ENCODE measurements around the gene DIP2C. TPM values are rescaled to one million over a fixed set of nuclear protein-coding genes. Genes with fewer than 3 reads are reported as not detected.
"Not testable (repeated sequence)": the region's sequence is repeated elsewhere in the genome, so short reads cannot be mapped to it uniquely, and the experiment has no call there.

Gene DIP2C
- total RNA-seq, 1 donor from 2014 or later, result 52.6 TPM

DNA sequence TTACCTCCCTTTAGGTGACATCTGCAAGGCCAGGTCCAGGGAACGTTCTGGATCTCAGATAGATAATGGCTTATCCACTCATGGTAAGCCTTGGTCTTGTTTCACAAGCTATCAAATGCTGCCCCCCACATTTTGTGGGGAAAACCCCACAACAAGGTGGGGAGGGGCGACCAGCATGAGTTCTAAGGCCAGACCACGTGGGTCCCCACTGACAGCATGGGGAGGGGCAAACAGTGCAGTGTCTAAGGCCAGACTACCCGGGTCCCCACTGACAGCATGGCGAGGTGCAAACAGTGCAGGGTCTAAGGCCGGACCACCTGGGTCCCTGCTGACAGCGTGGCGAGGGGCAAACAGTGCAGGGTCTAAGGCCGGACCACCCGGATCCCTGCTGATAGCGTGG, 102.8 kb downstream of the DIP2C start:
- H3K4me3 Mint-ChIP-seq (ENCODE audit: unreplicated experiment), result no peak overlapping the region
- H3K36me3 Mint-ChIP-seq (ENCODE audit: unreplicated experiment), result peaks cover 4% of the 10 kb centered on the region
- peaks cover 13% of the 10 kb centered on the region for H3K9me3 Mint-ChIP-seq (ENCODE audit: unreplicated experiment)
- TF ChIP-seq, protein P1, sequence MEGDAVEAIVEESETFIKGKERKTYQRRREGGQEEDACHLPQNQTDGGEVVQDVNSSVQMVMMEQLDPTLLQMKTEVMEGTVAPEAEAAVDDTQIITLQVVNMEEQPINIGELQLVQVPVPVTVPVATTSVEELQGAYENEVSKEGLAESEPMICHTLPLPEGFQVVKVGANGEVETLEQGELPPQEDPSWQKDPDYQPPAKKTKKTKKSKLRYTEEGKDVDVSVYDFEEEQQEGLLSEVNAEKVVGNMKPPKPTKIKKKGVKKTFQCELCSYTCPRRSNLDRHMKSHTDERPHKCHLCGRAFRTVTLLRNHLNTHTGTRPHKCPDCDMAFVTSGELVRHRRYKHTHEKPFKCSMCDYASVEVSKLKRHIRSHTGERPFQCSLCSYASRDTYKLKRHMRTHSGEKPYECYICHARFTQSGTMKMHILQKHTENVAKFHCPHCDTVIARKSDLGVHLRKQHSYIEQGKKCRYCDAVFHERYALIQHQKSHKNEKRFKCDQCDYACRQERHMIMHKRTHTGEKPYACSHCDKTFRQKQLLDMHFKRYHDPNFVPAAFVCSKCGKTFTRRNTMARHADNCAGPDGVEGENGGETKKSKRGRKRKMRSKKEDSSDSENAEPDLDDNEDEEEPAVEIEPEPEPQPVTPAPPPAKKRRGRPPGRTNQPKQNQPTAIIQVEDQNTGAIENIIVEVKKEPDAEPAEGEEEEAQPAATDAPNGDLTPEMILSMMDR (IDR thresholded peaks at IDR 0.05; ENCODE audit: partially characterized antibody, unreplicated experiment), result no peak
- DNase-seq, result no peak
- H3K27me3 Mint-ChIP-seq (ENCODE audit: unreplicated experiment), result peaks cover 6% of the 10 kb centered on the region
- H3K27ac Mint-ChIP-seq (ENCODE audit: unreplicated experiment), result no peak overlapping the region
- peaks cover 43% of the 10 kb centered on the region for H3K4me1 Mint-ChIP-seq (ENCODE audit: low read depth, unreplicated experiment)

DNA sequence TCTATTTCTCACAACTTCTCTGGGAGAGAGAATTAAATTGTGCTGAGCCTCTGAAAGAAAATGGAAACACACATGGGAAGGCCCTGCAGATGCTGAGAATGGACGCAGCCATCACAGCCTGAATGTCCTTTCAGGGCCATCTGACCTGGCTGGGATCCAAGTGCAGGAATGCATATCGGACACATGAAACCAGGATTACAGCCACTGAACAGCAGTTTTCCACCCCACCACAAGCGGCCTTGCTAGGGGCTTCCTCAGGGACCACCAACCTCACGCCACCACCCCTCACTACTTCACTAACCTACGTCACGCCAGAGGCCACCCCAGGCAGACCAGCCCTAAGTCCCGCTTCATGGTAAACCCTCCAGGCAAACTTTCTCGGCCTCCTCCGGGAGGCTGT, 103.3 kb downstream of the DIP2C start:
- no peak overlapping the region for H3K27ac Mint-ChIP-seq (ENCODE audit: unreplicated experiment)
- TF ChIP-seq, protein P1 (IDR thresholded peaks at IDR 0.05; ENCODE audit: partially characterized antibody, unreplicated experiment), result no peak
- peaks cover 4% of the 10 kb centered on the region for H3K36me3 Mint-ChIP-seq (ENCODE audit: unreplicated experiment)
- H3K4me1 Mint-ChIP-seq (ENCODE audit: low read depth, unreplicated experiment), result peaks cover 39% of the 10 kb centered on the region
- no peak overlapping the region for H3K4me3 Mint-ChIP-seq (ENCODE audit: unreplicated experiment)
- peaks cover 13% of the 10 kb centered on the region for H3K9me3 Mint-ChIP-seq (ENCODE audit: unreplicated experiment)
- H3K27me3 Mint-ChIP-seq (ENCODE audit: unreplicated experiment), result peaks cover 6% of the 10 kb centered on the region
- DNase-seq, result no peak

DNA sequence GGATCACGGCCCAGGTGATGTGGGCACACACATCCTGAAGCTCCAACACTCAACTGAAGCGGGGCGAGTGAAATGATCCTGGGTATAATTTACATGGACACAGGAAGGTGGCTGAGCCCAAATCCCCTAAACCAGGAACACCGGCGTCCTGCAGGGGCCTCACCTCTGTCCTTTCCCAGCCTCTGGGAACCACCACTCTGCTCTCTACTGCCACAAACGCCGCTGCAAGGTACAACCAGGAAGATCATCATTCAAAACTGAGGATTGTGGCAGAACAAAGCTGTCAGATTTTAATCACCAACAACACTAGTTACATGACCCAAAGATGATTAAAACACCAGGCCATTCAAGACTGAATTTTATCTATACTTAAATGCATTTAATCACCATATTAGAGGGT, 104.0 kb downstream of the DIP2C start:
- no peak overlapping the region for H3K27ac Mint-ChIP-seq (ENCODE audit: unreplicated experiment)
- H3K4me1 Mint-ChIP-seq (ENCODE audit: low read depth, unreplicated experiment), result peaks cover 37% of the 10 kb centered on the region
- TF ChIP-seq, protein P1 (IDR thresholded peaks at IDR 0.05; ENCODE audit: partially characterized antibody, unreplicated experiment), result no peak
- no peak overlapping the region for H3K4me3 Mint-ChIP-seq (ENCODE audit: unreplicated experiment)
- H3K9me3 Mint-ChIP-seq (ENCODE audit: unreplicated experiment), result peaks cover 12% of the 10 kb centered on the region
- no peak for DNase-seq
- H3K27me3 Mint-ChIP-seq (ENCODE audit: unreplicated experiment), result peaks cover 6% of the 10 kb centered on the region
- peaks cover 4% of the 10 kb centered on the region for H3K36me3 Mint-ChIP-seq (ENCODE audit: unreplicated experiment)

DNA sequence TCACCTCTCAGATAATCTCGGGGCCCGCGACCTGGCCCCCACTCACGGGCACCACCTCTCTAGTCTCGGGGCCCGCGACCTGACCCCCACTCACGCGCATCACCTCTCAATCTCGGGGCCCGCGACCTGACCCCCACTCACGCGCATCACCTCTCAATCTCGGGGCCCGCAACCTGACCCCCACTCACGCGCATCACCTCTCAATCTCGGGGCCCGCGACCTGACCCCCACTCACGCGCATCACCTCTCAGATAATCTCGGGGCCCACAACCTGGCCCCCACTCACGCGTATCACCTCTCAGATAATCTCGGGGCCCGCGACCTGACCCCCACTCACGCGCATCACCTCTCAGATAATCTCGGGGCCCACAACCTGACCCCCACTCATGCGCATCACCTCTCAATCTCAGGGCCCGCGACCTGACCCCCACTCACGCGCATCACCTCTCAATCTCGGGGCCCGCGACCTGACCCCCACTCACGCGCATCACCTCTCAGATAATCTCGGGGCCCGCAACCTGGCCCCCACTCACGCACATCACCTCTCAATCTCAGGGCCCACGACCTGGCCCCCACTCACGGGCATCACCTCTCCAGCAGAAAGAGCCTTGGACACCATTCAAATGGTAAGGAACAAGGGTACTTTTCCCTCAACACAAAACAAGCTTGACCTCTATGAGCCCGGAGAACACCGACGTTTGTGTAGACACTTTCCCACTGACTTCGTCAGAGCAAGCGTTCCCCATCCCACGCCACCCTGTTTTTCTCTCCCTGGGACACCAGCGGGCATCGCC, 104.8 kb downstream of the DIP2C start:
- Mint-ChIP-seq H3K4me1 (ENCODE audit: low read depth, unreplicated experiment) (peaks cover 30% of the 10 kb centered on the region), H3K27ac (ENCODE audit: unreplicated experiment) (peak overlapping the region; percentile 26), H3K4me3 (ENCODE audit: unreplicated experiment) (peak overlapping the region; percentile 28), H3K9me3 (ENCODE audit: unreplicated experiment) (peaks cover 13% of the 10 kb centered on the region)
- not testable (repeated sequence) for H3K27me3 Mint-ChIP-seq (ENCODE audit: unreplicated experiment); H3K36me3 Mint-ChIP-seq (ENCODE audit: unreplicated experiment); DNase-seq

DNA sequence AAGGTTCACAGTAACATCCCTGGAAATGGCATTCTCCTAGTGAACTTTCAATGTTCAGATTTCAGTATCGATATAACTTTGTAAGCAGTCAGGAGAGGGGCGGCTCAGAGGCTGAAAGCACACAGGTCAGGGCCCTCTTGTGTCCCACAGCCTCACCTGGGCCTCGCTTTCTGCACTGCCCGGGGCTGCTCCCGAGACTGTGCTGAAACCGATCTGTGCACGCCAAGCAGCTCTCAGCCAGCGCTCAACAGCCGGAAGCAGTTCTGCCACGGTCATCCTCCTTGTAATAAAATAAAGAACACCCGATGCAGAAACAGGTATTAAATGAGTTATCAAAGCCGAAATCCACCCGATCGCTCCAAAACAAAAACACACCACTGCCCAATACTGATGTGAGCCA, 106.0 kb downstream of the DIP2C start:
- H3K27ac Mint-ChIP-seq (ENCODE audit: unreplicated experiment), result no peak overlapping the region
- H3K4me3 Mint-ChIP-seq (ENCODE audit: unreplicated experiment), result no peak overlapping the region
- H3K27me3 Mint-ChIP-seq (ENCODE audit: unreplicated experiment), result peaks cover 3% of the 10 kb centered on the region
- H3K9me3 Mint-ChIP-seq (ENCODE audit: unreplicated experiment), result peaks cover 11% of the 10 kb centered on the region
- H3K36me3 Mint-ChIP-seq (ENCODE audit: unreplicated experiment), result no peaks in the 10 kb centered on the region
- TF ChIP-seq, protein P1 (IDR thresholded peaks at IDR 0.05; ENCODE audit: partially characterized antibody, unreplicated experiment), result no peak
- no peak for DNase-seq
- H3K4me1 Mint-ChIP-seq (ENCODE audit: low read depth, unreplicated experiment), result peaks cover 22% of the 10 kb centered on the region

Data from glutamatergic neuron (in vitro differentiated cells).